CD4-positive, CD25-positive, alpha-beta regulatory T cell (primary cell): ENCODE data around the gene LSM14A. TPM values are rescaled to one million over a fixed set of nuclear protein-coding genes. Genes with fewer than 3 reads are reported as not detected.

Experiments
- polyA plus RNA-seq, 4 donors: library from polyadenylated mRNA; unstranded; fragments of 300-500 nt; fragmentation: Illumina TruSeq; gene quantifications; one replicate each; pipeline ENCODE4 v1.2.3, GENCODE V29; 2021
- total RNA-seq: library from RNA; stranded (reverse); gene quantifications from one replicate; pipeline ENCODE4 v1.2.3, GENCODE V29; 2022

The LSM14A gene
- total and polyA plus RNA-seq, 5 donors from 2014 or later, result 133 to 175 (median 150) TPM

Other genes starting within 250 kb of the LSM14A start
- gene GARRE1, start 82.0 kb downstream of the LSM14A start, total RNA-seq, result 47.4 TPM
- 1 to 10 TPM; 3.2 to 6.6 (median 4.5) TPM for gene GARRE1, start 82.0 kb downstream of the LSM14A start, polyA plus RNA-seq
- 116 TPM for gene GPI, start 192.7 kb downstream of the LSM14A start, total RNA-seq
- gene GPI, start 192.7 kb downstream of the LSM14A start, polyA plus RNA-seq, result 100 to 1,000 TPM; 141 to 148 (median 144) TPM
- 9.0 TPM for gene PDCD2L, start 231.9 kb downstream of the LSM14A start, total RNA-seq
- gene PDCD2L, start 231.9 kb downstream of the LSM14A start, polyA plus RNA-seq, result 10 to 100 TPM; 17.8 to 24.4 (median 22.1) TPM